T-helper 2 cell treated with Interferon-gamma antibody and Interleukin-4, amounts not matched to agents 100 ng/mL and 5 ng/mL, for 36 hours (primary cell): ENCODE measurements around the gene VPS13D. TPM values are rescaled to one million over a fixed set of nuclear protein-coding genes. Genes with fewer than 3 reads are reported as not detected.

Experiments
- intact Hi-C: fragments of 100-400 bp; cut with micrococcal nuclease; formaldehyde crosslinking; loops from one replicate; pipeline ENCODE4 v1.15.1; 2023
- total RNA-seq: library from RNA; stranded (reverse); gene quantifications from 2 replicates; pipeline ENCODE4 v1.2.3, GENCODE V29; 2022

Gene VPS13D
- total RNA-seq, 1 donor from 2014 or later, result 30.9 TPM

- intact Hi-C loops, result loop anchor here (10.0 kb wide), 1 partner anchor 95 kb away; no protein-coding TSS in a partner anchor
These were observed 249.5 kb downstream of the VPS13D start for GRCh38 chr1:12479311-12479710.

- intact Hi-C loops, result no loop called here
These were observed 250.2 kb downstream of the VPS13D start for GRCh38 chr1:12480041-12480440.

GRCh38 chr1:12480748-12481362 is 251.0 kb downstream of the VPS13D start:
- intact Hi-C loops, result no loop called here

- intact Hi-C loops, result no loop called here
These were observed 252.1 kb downstream of the VPS13D start for GRCh38 chr1:12481928-12482327.

GRCh38 chr1:12482988-12483387 is 253.2 kb downstream of the VPS13D start:
- intact Hi-C loops, result no loop called here

GRCh38 chr1:12485231-12486058 is 255.6 kb downstream of the VPS13D start:
- intact Hi-C loops, result no loop called here

- intact Hi-C loops, result no loop called here
These were observed 256.2 kb downstream of the VPS13D start for GRCh38 chr1:12486059-12486341.

GRCh38 chr1:12486401-12487005 is 256.7 kb downstream of the VPS13D start:
- intact Hi-C loops, result no loop called here

- intact Hi-C loops, result no loop called here
These were observed 257.7 kb downstream of the VPS13D start for GRCh38 chr1:12487520-12487919.

- intact Hi-C loops, result no loop called here
These were observed 259.0 kb downstream of the VPS13D start for GRCh38 chr1:12488666-12489354.

GRCh38 chr1:12490532-12491142 is 260.8 kb downstream of the VPS13D start:
- intact Hi-C loops, result no loop called here

- intact Hi-C loops, result no loop called here
These were observed 261.8 kb downstream of the VPS13D start for GRCh38 chr1:12491656-12492055.

GRCh38 chr1:12495725-12496124 is 265.9 kb downstream of the VPS13D start:
- intact Hi-C loops, result no loop called here

- intact Hi-C loops, result no loop called here
These were observed 266.5 kb downstream of the VPS13D start for GRCh38 chr1:12496154-12496961.

- intact Hi-C loops, result no loop called here
These were observed 269.9 kb downstream of the VPS13D start for GRCh38 chr1:12499539-12500240.

GRCh38 chr1:12501661-12502060 is 271.8 kb downstream of the VPS13D start:
- intact Hi-C loops, result no loop called here

GRCh38 chr1:12502336-12503109 is 272.7 kb downstream of the VPS13D start:
- intact Hi-C loops, result loop anchor here (1.0 kb wide), 1 partner anchor 16 kb away; no protein-coding TSS in a partner anchor

GRCh38 chr1:12503709-12504108 is 273.9 kb downstream of the VPS13D start:
- intact Hi-C loops, result loop anchor here (1.0 kb wide), 1 partner anchor 15 kb away; no protein-coding TSS in a partner anchor

- intact Hi-C loops, result no loop called here
These were observed 274.8 kb downstream of the VPS13D start for GRCh38 chr1:12504601-12505000.
